Measurements from ENCODE around the gene FOSB. TPM values are rescaled to one million over a fixed set of nuclear protein-coding genes. Genes with fewer than 3 reads are reported as not detected.

Gene FOSB
- total RNA-seq, 5 donors from 2014 or later (not counting 1 experiment from before 2014, with no cell fraction given), result 6.7 to 1,173 (median 10.4) TPM

DNA sequence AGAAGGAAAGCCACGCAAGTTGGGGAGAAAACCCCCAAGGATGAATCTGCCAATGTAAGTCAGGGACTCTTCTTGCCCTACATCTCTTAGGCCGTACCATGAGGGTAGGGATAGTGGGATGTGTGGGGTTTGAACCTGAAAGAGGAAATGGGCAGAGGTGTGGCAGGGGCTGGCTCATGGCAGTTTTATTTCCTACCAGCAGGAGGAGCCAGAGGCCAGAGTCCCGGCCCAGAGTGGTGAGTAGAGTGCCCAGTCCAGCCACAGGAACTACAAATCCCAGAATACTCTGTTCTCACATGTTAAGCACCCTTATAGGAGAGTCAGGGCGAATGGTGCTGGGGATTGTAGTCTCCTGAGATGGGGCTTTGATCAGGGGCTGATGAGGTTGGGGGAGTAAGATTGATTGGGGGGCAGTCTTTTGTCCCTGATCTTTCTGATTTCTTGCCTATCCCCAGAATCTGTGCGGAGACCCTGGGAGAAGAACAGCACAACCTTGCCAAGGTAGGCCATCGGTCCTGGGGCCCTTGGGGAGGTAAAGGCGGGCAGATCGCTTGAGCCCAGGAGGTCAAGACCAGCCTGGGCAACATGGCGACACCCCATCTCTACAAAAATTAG lies 56.0 kb downstream of the FOSB start:
- no peaks in the 10 kb centered on the region for H3K9me3 Mint-ChIP-seq
- Histone ChIP-seq H3K4me3 (ENCODE audit: control insufficient read depth in 1 of 2, extremely low read depth in 1 of 2, low read length in 1 of 2) (no peak overlapping the region), H3K27ac (ENCODE audit: low read length) (no peak overlapping the region), H3K27me3 (replicated peaks in 1 of 2; ENCODE audit: control insufficient read depth in 2 of 2, extremely low read depth in 1 of 2, insufficient read depth in 2 of 2, low read length in 1 of 2) (no peaks in the 10 kb centered on the region), H3K36me3 (ENCODE audit: control insufficient read depth in 2 of 2, extremely low read depth in 1 of 2, insufficient read depth in 1 of 2, low read length in 1 of 2) (peaks cover 26 to 68% of the 10 kb centered on the region in 2 donors), H3K4me1 (ENCODE audit: control insufficient read depth in 1 of 2, extremely low read depth in 1 of 2, insufficient read depth in 2 of 2, low read length in 2 of 2) (peaks cover 0 to 8% of the 10 kb centered on the region in 2 experiments), H3K9me3 (no peaks in the 10 kb centered on the region)
- H3K27ac Mint-ChIP-seq, result peak overlapping the region; percentile 64 to 74
- ATAC-seq (replicated peaks in 1 of 4) (peak; percentile 96 to 99 (median 96)), DNase-seq (peak; percentile 49 to 89 (median 71))
- H3K36me3 Mint-ChIP-seq, result peaks cover 17% of the 10 kb centered on the region
- H3K4me3 Mint-ChIP-seq, result no peak overlapping the region
- 100% methylated on average over 2 of the region's 9 CpGs for WGBS (ENCODE audit: insufficient coverage)
- H3K27me3 Mint-ChIP-seq, result no peaks in the 10 kb centered on the region
- CTCF ChIA-PET, result interaction anchor here in 1 of 2 donors (0.8 kb wide), 1 partner anchor 35 kb away, joined by 4 read pairs; no protein-coding TSS in a partner anchor
- H3K4me1 Mint-ChIP-seq, result peaks cover 19 to 21% (median 19%) of the 10 kb centered on the region in 3 donors
- POLR2A ChIA-PET, result no interaction called here

DNA sequence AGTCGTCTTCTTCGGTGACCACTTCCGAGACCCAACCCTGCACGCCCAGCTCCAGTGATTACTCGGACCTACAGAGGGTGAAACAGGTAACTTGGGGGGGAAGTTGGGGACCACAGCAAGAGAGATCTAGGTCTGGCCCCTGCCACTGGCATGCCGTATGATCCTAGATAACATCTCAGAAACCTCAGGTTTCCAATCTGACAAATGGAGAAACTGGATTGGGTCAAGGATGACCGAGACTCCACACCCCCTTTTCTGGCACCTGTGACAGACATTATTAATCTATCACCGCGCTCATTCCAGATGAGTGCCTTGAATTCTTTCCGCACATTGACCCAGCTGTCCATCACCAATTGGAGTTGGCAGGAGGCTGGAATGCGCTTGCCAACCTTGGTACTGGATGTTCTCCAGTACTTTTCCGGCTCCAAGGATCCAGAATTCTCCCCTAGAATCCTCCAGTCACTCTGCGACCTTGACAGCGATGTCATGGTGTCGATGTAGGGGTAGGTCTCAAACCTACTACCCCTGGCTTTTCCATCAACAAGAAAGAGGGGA lies 56.9 kb downstream of the FOSB start:
- POLR2A ChIA-PET, result no interaction called here
- Histone ChIP-seq H3K4me1 (ENCODE audit: control insufficient read depth in 1 of 2, extremely low read depth in 1 of 2, insufficient read depth in 2 of 2, low read length in 2 of 2) (peaks cover 0 to 17% of the 10 kb centered on the region in 2 experiments), H3K9me3 (no peaks in the 10 kb centered on the region), H3K27me3 (replicated peaks in 1 of 2; ENCODE audit: control insufficient read depth in 2 of 2, extremely low read depth in 1 of 2, insufficient read depth in 2 of 2, low read length in 1 of 2) (peaks cover 0 to 4% of the 10 kb centered on the region in 2 experiments), H3K4me3 (ENCODE audit: control insufficient read depth in 1 of 2, extremely low read depth in 1 of 2, low read length in 1 of 2) (no peak overlapping the region), H3K36me3 (ENCODE audit: control insufficient read depth in 2 of 2, extremely low read depth in 1 of 2, insufficient read depth in 1 of 2, low read length in 1 of 2) (peaks cover 26 to 61% of the 10 kb centered on the region in 2 donors), H3K27ac (ENCODE audit: low read length) (no peak overlapping the region)
- CTCF ChIA-PET, result interaction anchor here (0.6 to 0.8 kb wide), 4 partner anchors 12 to 81 kb away, joined by 3 to 8 read pairs (median 4); no protein-coding TSS in a partner anchor
- no peaks in the 10 kb centered on the region for H3K9me3 Mint-ChIP-seq
- peaks cover 26% of the 10 kb centered on the region in 3 donors for H3K4me1 Mint-ChIP-seq
- WGBS (ENCODE audit: insufficient coverage), result 98% methylated on average over 6 of the region's 15 CpGs
- H3K27ac Mint-ChIP-seq, result no peak overlapping the region
- DNase-seq (no peak), ATAC-seq (replicated peaks in 1 of 4) (no peak)
- H3K36me3 Mint-ChIP-seq, result peaks cover 17% of the 10 kb centered on the region
- H3K27me3 Mint-ChIP-seq, result no peaks in the 10 kb centered on the region
- no peak overlapping the region for H3K4me3 Mint-ChIP-seq

Other genes starting within 250 kb of the FOSB start
- not detected for gene EXOC3L2, start 222.6 kb upstream of the FOSB start, total RNA-seq
- 10 to 100 TPM; 28.0 to 34.8 (median 29.9) TPM for gene MARK4, start 216.7 kb upstream of the FOSB start, total RNA-seq
- gene CKM, start 145.1 kb upstream of the FOSB start, total RNA-seq, result not detected
- gene KLC3, start 127.2 kb upstream of the FOSB start, total RNA-seq, result under 1 TPM in 1 of 5 donors, not detected in 4; 0.35 TPM
- gene ERCC2, start 97.4 kb upstream of the FOSB start, total RNA-seq, result 10 to 100 TPM; 14.5 to 23.2 (median 21.3) TPM
- gene PPP1R13L, start 62.9 kb upstream of the FOSB start, total RNA-seq, result 10 to 100 TPM in 4 of 5 donors, 1 to 10 TPM in 1; 7.9 to 15.7 (median 12.5) TPM
- gene POLR1G, start 61.4 kb upstream of the FOSB start, total RNA-seq, result 1 to 10 TPM in 3 of 5 donors, under 1 TPM in 2; 0.82 to 6.2 (median 5.0) TPM
- gene ERCC1, start 44.1 kb upstream of the FOSB start, total RNA-seq, result 10 to 100 TPM; 41.7 to 55.4 (median 51.6) TPM
- 1 to 10 TPM; 1.7 to 2.5 (median 2.2) TPM for gene RTN2, start 29.1 kb downstream of the FOSB start, total RNA-seq
- gene PPM1N, start 30.4 kb downstream of the FOSB start, total RNA-seq, result 10 to 100 TPM in 2 of 5 donors, 1 to 10 TPM in 3; 5.6 to 14.6 (median 10.0) TPM
- gene VASP, start 39.5 kb downstream of the FOSB start, total RNA-seq, result 100 to 1,000 TPM in 3 of 5 donors, 10 to 100 TPM in 2; 77.4 to 113 (median 101) TPM
- gene OPA3, start 116.8 kb downstream of the FOSB start, total RNA-seq, result 10 to 100 TPM in 2 of 5 donors, 1 to 10 TPM in 3; 7.9 to 11.4 (median 9.6) TPM
- under 1 TPM in 1 of 5 donors, not detected in 4; 0.20 TPM for gene GPR4, start 134.2 kb downstream of the FOSB start, total RNA-seq
- gene EML2, start 171.4 kb downstream of the FOSB start, total RNA-seq, result 10 to 100 TPM; 63.7 to 90.5 (median 74.1) TPM
- 10 to 100 TPM in 1 of 5 donors, 1 to 10 TPM in 4; 6.9 to 10.8 (median 7.1) TPM for gene GIPR, start 200.2 kb downstream of the FOSB start, total RNA-seq
- 100 to 1,000 TPM; 375 to 450 (median 395) TPM for gene SNRPD2, start 224.0 kb downstream of the FOSB start, total RNA-seq
- 10 to 100 TPM in 3 of 5 donors, 1 to 10 TPM in 2; 5.4 to 13.7 (median 10.3) TPM for gene QPCTL, start 224.7 kb downstream of the FOSB start, total RNA-seq

Data from T-cell (primary cell).